GM19351 (cell line): ENCODE data around the gene RPS5.
A peak's percentile ranks its signal among the peaks of the same experiment; 100 is the strongest.
"Not testable (repeated sequence)": the region's sequence is repeated elsewhere in the genome, so short reads cannot be mapped to it uniquely, and the experiment has no call there.

Experiments used
- ATAC-seq: cut with Tn5 transposase; IDR thresholded peaks from one replicate; pipeline ENCODE4 v1.9.1; 2021; ENCODE audit warnings: mild to moderate bottlenecking, moderate library complexity; ENCODE audit not compliant: unreplicated experiment

RPS5 gene

DNA sequence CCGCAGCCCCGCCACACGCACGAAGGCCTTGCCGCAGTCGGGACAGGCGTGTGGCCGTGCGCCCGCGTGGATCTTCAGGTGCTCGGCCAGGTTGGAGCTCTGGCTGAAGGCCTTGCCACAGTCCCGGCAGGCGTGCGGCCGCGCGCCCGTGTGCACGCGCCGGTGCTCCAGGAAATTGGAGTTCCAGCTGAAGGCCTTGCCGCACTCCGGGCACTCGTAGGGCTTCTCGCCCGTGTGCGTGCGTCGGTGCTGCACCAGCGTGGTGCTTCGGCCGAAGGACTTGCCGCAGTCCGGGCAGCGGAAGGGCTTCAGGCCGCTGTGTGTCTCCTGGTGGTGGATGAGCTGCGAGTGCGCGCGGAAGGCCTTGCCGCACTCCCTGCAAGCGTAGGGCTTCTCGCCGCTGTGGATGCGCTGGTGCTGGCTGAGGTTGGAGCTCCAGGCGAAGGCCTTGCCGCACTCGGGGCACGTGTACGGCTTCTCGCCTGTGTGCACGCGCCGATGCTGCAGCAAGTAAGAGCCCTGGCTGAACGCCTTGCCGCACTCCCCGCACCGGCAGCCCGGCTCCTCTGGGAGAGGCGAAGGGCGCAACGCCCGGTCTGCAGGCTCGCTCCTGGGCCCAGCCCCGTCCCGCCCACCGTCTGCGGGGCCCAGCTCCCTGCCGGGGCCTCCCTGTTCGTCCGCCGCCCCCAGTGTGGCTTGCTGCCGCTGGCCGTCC, 30.1 kb upstream of the RPS5 start:
- ATAC-seq = no peak

DNA sequence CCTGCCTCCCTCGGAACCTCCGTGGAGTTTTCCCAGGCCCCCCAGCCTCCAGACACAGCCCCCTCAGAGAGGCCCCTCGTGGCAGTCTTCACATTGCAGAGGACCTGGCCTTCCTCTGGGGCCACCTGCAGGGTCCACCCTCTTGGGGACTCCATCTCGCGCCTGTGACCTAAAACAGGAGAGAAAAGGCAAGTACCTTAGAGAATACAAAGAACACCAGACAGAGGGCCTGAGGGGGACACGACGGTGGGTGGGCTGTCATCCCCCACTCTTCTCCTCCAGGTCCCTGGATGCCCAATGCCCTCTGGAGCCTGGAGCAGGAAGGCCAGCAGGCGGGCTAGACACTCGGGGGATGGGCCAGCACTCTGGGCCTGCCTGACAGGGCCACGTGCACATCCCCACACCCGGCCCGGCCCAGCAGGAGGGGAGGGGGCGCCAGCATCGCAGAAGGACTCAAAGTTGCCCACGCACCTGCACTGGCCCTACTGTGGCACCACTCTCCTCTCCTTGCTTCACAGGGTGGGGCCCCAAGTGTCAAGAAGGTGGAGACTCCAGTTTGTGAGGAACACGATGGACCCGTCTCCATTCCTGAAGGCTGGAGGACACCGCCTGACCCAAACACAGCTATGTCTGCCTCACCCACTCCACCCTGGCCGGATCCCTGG, 29.5 kb upstream of the RPS5 start:
- no peak for ATAC-seq

DNA sequence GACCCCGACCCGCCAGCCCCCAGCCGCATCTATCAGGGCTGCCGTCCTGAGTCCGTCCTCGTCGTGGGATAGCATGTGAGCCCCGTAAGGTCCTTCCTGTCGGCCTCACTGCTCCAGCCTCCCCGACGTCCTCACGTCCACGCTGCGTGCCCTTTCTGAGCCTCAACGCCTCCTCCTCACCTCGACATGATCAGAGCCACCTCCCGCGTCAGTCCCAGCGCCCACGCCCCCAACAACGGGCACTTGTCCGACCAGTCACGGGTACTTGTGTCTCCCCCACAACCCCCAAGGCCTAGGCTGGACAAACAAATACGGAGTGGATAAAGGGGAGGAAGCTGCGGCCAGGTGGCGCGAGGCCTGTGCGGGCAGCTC, 25.2 kb upstream of the RPS5 start:
- ATAC-seq = no peak

DNA sequence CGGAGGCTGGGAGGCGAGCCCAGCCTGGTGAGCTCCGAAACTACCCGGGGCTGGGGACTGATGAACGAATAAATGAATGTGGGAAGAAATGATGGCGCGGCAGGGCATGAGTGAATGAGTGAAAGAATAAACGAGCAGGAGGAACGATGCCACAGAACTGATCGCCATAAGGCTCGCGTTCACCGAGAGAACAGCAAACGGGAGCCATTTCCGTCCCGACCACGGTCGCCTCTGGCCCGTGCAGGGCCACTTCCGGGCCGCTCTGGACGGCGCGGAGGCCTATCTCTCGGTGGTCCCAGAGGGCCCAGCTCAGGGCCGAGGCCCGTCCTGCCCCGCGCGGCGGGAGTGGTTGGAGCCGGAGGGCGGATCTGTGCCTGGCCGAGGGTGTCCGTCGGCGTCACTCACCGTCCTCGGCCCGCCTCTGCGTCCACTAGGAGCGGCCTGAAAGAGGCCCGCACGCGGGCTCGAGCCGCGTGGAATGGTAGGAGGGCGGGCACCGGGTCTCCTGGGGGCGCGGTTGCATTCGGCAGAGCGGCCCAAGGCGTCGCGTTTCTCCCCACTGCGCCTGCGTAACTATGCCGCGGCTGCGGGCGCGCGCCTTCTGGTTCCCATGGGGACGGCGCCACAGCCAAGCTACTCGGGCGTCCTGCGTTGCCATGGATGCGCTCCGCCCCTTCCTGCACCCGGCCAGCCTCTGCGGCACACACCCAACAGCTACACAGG, 24.6 kb upstream of the RPS5 start, which contains the start of gene ZNF497:
Gene ZNF497 (minus strand): TSS at position 480 of the 723 bp plus-strand sequence. CDS start 5,116 bp downstream, outside the sequence.
- peak; percentile 83 for ATAC-seq

DNA sequence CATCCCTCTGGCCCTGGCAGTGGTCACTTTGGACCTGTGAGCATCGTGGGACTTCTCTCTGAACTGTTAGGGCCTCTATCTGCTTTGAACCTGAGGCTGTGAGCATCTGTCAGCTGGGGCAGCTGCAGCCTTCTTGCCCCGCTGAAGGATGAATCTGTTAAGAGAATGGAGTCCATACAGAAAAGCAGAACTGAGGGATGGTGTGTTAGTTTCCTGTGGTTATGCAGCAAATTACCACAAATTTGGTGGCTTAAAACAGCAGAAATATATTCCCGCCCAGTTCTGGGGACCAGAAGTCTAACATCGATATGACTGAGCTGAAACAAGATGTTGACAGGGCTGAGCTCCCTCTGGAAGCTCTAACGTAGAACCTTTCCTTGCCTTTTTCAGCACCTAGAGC, 22.9 kb upstream of the RPS5 start:
- ATAC-seq = no peak

DNA sequence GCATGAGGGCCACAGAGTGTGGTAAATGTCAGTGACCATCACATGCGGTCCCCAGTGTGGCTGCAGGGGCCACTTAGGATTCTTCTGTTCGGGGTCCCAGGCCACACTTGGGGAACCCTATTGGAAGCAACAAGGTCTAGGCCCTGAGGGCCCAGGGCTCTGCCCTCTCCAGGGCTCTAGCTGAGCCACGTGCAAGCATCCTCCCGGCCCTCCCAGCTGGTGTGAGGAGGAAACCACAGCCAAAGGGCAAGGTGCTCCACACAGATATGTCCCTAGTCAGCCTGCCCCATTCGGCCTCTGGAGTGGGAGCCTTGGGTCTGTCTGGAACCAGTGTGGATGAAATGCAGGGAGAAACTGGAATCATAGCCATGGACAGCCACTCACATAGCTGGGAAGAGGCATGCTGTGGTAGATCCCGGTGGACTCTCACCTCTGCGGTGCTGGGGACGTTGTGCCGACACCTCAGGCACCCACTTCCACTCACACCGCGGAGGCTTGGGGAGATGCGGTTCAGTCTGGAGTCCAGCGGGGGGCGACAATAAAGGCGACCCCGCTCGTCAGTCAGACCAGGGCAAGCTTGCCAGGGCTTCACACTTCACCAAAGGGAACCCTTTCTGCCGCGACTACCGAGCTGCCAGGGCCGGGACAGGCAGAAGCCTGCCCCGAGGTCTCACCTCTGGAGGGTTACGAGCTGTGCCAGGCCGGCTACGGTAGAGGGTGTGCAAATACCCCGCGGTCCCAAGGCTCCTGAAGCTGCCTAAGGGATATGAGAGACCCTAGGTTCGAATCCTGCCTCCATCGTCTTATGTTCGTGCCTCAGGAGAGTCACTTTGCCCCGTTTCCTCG, 20.3 kb upstream of the RPS5 start:
- ATAC-seq = no peak

DNA sequence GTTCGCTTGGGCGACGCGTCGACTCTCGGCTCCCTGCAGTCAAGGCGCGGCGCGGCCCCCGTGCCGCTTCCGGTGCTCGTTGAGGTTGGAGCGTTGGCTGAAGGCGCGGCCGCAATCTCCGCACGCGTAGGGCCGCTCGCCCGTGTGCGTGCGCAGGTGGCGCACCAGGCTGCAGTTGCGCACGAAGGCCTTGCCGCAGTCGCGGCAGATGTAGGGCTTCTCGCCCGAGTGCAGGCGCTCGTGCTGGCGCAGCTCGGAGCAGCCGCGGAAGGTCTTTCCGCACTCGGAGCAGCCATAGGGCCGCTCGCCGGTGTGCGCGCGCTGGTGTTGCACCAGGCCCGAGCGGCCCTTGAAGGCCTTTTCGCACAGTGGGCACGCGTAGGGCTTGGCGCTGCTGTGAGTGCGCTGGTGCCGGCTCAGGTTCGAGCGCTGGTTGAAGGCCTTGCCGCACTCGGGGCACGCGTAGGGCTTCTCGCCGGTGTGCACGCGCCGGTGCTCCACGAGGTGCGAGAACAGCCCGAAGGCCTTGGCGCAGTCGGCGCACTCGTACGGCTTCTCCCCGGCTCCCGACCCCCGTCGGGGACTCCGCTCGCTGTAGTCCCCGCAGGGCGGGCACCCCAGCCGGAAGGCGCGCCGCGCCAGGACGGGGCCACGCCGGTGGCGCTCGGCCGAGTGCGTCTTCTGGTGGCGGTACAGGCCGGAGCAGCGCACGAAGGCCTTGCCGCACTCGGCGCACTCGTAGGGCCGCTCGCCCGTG, 19.2 kb upstream of the RPS5 start:
- ATAC-seq = no peak

DNA sequence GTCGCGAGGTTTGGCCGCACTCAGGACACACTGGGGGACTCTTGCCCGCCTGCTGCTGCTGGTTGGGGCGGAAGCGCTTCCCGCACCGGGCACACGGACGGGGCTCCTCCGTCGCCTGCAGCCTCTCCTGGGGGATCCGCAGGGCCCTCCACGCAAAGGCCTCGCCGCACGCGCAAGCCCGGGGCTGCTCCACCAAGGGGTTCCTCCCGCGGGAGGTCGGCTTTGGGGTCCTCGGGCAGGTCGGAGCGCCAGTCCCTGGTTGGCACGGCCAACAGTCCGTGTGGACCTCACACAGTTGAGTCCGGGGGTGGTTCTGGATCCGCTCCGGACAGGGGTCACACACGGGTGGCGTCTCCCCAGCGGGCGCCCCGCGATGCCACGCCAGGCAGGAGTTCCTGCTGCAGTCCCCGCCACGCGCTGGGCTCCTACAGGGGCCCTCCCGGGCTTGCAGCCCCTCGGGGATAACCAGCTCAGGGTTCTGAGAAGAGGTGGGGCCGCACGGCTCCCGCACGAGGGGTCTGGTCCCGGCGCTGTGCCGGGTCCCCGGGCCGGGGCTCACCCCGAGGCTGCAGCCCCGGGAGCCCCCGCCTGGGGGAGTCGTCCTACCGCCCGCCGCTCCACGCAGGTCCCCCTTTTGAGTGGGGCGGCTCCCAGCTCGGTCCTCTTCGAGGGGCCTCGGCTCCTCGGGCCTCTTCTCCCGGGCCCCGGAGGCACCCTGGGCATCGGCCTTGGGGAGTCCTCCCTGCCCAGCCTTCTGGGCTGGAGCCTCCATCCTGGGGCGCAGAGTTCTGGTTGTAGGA, 18.3 kb upstream of the RPS5 start:
- ATAC-seq = no peak

DNA sequence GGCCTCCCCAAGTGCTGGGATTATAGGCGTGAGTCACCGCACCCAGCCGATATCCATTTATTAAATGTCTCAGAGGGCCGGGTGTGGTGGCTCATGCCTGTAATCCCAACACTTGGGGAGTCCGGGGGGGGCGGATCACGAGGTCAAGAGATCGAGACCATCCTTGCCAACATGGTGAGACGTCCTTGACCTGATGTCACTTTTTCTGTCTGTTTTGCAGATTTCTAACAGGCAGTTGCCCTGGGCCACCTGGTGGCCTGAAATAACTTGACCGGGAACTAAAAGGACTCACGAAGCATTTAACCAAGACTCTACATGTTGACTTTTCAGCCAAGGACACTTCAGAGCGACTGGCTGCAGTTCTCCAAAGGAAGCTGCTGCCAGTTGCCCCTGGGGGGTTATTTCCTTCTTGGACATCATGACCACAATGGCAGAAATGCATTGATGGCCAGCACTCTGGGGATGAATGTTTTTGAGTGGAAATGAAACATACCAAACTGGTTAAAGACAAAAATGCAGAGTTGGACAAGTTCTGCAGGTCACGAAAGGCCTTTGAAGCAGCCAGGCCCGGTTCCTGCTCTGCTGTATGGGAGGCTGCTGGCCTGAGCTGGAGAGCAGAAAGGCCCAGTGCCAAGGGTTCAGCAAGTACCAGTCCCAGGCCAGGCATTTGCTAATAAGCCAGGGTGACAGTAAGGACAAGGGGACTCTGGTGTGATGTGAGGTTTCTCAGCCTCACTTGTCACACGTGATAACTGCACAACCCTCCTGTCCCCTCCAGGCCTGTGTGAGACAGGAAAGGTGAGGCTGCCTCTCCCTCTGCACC, 14.5 kb upstream of the RPS5 start:
- no peak for ATAC-seq

DNA sequence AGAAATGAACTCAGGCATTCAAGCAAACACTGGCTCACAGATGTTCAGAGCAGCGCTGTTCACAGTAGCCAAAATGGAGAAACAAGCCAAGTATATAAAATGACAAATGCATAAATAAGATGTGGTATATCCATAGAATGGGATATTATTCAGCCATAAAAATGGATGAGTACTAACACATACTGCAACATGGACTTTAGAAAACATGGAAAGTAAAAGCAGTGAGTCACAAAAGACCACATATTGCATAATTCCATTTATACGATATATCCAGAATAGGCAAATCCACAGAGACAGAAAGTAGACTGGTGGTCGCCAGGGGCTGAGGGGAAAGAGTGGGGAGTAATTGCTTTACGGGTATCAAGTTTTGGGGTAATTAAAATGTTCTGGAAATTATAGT, 12.9 kb upstream of the RPS5 start:
- no peak for ATAC-seq

DNA sequence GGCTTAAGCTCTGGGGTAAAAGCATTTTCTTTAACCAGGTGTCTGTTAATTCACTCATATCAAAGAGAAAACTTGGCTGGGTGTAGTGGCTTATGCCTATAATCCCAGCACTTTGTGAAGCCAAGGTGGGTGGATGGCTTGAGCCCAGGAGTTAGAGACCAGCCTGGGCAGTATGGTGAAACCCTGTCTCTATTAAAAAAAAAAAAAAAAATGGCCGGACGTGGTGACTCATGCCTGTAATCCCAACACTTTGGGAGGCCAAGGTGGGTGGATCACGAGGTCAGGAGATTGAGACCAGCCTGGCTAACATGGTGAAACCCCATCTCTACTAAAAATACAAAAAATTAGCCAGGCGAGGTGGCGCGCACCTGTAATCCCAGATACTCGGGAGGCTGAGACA, 10.3 kb upstream of the RPS5 start:
- ATAC-seq = not testable (repeated sequence)

DNA sequence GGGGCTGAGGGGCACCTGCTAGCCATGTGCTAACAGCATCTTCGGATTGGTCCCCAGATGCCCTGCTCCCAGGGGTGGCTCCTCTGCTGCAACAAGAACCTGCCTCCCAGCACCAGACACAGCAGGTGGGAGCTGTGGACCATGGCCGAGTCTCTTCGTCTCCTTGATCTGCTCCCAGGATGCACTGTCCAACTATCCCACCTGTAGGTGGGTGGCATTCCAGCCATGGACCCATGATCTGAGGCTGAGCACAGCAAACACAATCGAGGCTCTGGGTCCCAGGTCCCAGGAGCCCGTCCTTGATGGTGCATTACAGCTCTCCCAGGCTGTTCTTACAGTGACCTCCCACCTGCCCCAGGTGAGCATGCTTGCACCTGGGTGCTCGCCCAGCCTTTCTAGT, 7.8 kb upstream of the RPS5 start:
- no peak for ATAC-seq

DNA sequence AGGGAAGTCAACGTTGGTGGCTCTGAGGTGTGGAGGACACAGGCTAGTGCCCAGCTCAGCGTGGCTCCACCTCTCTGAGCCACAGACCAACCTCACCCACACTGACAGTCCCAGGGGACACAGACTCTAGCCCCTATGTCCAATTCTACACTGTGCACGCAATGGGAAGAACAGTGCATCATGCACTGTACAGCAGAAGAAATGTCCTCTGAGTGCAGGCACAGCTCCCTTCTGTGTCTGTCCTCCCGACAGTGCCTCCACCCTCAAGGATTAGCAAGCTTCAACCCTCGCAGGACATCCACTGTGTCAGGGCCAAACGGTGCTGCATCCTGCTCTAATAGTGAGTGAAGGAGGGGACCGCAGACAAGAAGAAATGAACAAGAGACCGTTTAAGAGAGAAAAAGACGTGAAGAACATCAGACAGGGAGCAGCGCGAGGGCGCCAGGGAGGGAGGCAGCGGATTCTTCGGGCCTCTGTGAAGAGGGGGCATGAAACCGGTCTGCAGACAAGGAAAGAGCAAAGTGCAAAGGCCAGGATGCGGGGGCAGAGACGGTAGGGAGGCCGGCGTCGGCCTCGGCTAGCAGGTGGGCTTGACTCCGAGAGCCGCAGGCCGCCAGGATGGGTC, 6.9 kb upstream of the RPS5 start:
- no peak for ATAC-seq

DNA sequence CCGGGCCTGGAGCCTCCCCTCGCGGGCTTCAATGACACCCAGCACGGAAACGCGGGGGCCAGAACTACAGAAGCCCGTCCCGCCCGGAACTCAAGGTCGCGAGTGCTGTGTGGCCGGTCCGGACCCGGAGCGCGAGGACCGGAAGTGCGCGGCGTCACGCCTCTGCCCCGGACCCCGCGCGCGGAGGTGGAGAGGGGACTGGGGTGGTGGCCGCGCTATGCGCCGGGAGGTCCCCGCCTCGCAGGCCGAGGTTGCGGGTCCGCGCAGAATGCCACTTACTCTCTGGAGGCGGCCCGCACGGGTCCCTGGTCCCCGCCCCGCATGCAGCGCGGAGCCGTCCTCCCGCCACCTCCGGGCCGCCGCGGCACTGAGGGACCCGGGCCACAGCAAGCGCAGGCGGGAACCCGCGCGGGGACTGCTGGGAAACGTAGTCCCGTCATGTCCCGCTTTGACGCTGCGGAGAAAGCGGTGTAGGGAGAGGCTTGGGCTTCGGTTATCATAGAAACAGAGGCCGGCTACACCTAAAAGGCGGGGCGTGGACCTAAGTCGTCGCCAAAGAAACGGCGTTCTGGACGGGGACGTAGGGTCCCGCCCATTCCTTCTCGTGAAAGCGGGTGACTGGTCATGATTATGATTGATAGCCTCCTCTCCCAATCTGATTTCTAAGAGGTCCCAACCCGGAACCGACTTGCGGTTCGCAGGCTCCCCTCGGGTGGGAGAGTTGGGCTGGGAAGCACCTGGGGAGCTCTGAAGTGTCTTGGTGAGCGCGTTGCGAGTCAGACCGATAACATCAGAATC, 6.2 kb upstream of the RPS5 start, which contains the start of gene ZNF837:
Gene ZNF837 (minus strand): TSS at position 369 of the 798 bp plus-strand sequence. CDS start 11,698 bp downstream, outside the sequence.
- peak; percentile 84 for ATAC-seq

DNA sequence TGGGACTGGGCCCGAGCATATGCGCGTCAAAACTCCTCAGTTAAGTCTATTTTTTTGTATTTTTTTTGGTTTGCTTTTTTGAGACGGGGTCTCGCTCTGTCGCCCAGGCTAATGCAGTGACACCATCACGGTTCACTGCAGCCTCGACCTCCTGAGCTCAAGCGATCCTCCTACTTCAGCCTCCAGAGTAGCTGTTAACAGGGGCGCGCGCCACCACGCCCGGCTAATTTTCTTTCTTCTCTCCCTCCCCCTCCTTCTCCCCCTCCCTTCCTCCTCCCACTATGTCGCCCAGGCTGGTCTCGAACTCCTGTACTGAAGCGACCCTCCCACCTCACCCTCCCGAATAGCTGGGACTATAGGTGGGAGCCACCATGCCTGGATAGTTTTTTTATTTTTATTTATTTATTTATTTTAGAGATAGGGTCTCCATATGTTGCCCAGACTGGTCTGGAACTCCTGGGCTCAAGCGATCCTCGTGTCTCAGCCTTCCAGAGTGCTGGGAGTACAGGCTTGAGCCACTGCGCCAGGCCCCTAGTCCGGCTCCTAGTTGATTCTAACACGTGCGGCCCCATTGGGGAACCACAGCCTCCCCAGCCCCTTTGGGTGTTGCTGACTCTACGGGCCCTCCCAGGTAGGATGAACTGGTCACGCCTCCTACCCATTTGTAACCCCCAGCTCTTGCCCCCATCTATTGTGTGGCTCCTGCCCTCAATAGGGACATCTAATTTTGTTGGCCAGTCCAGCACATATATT, 5.4 kb upstream of the RPS5 start:
- no peak for ATAC-seq

DNA sequence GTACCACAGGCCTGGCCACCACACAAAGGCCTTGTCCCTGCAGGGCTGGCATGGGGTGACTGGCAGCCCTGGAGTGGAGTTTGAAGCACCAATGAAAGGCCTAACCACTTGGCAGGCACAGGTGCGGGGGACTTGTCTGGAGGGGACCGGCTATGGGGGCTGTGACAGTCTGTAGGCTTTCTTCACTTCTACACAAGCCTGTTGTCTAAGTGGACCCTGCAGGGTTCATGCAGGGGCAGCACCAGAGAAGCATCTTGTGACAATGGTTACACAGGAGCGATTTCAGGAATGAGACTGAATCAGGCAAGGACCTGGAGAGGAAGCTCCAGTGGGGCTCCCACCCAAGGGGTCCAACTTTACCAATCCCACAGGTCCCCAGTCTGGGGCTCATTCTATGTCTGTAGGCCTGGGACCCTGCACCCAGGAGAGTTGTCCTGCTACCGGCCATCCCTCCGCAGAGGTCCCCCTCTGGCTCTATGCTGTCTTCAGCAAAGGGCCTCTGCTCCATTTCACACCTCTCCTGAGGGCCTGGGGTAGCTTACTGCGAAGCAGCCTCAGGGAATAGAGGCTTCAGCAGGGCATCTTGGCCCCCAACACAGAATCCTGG, 4.0 kb upstream of the RPS5 start:
- ATAC-seq = no peak
